ENCODE data around the gene MGAT3.

The MGAT3 gene

GRCh38 chr22:39459681-39460080, 2.9 kb downstream of the MGAT3 start:
- ChIA-PET CTCF (interaction anchor here (0.6 kb wide), 1 partner anchor 9 kb away, joined by 3 read pairs; no protein-coding TSS in a partner anchor), POLR2A (no interaction called here)
- Histone ChIP-seq H3K9me3 (ENCODE audit: control insufficient read depth, insufficient read depth, low read depth, low read length) (no peaks in the 10 kb centered on the region), H3K36me3 (ENCODE audit: control insufficient read depth in 2 of 2, insufficient read depth in 1 of 2, low read length in 2 of 2) (no peaks in the 10 kb centered on the region), H3K4me3 (ENCODE audit: low read depth, low read length) (no peak overlapping the region), H3K4me1 (ENCODE audit: control insufficient read depth, insufficient read depth, low read length) (peaks cover 5% of the 10 kb centered on the region; the same call in 1 of the 2 replicates), H3K27ac (ENCODE audit: extremely low read depth, low read depth, low read length) (no peak overlapping the region)
- TF ChIP-seq, protein P1, sequence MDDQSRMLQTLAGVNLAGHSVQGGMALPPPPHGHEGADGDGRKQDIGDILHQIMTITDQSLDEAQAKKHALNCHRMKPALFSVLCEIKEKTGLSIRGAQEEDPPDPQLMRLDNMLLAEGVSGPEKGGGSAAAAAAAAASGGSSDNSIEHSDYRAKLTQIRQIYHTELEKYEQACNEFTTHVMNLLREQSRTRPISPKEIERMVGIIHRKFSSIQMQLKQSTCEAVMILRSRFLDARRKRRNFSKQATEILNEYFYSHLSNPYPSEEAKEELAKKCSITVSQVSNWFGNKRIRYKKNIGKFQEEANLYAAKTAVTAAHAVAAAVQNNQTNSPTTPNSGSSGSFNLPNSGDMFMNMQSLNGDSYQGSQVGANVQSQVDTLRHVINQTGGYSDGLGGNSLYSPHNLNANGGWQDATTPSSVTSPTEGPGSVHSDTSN (CRISPR knock-in tag; IDR thresholded peaks at IDR 0.05) = no peak
- TF ChIP-seq ZNF660 (tag by site-specific recombination; IDR thresholded peaks at IDR 0.05) = no peak
- TF ChIP-seq ZNF324 (tag by site-specific recombination; IDR thresholded peaks at IDR 0.05) = no peak
- TF ChIP-seq BCL11A (tag by site-specific recombination; IDR thresholded peaks at IDR 0.05; ENCODE audit: low read depth) = no peak
- TF ChIP-seq ZNF248 (tag by site-specific recombination; IDR thresholded peaks at IDR 0.05) = no peak
- no peak for TF ChIP-seq ZBTB21 (tag by site-specific recombination; IDR thresholded peaks at IDR 0.05)

DNA sequence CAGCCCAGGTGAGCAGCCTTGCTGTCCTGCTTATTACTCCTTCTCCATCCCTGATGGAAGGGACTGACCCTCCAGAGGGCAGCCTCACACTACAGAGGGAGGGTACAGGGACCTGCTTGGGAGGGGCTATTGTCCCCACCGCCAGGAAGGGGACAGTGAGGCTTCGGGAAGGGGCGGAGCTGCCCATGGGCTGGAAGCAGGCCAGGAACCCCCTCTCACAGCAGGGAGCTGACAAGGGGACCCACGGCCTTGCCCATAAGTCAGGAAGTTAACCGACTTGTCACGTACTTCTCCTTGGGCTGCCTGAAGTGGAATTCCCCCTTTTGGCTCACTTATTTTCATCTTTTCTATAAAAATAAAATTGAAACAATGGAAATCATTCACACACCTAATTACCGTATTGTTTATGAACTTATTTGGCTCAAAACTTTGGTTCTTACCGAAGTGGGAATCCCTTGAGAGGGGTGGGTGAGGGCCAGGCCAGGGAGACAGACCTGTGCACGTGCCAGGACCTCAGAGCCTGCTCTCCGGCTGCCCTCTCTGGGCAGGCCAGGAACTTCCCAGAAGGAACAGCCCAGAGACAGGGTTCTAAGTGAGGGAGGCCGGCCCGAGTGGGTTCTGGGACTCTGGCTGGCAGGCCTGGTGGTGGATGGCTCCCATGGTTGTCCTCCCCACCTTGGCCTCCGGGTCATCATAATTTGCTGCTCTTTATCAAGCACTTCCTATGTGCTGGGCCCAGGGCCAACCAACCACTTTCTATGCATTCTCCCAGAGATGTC, 5.8 kb downstream of the MGAT3 start:
- no peak overlapping the region for H3K4me3 ChIP-seq (ENCODE audit: low read depth, low read length)
- peak; percentile 8; the same call in 1 of the 2 replicates for TF ChIP-seq SP2 (tag by site-specific recombination; IDR thresholded peaks at IDR 0.05)
- 0 out of 2 replicates have a peak, but pooled peaks have one; percentile 16 for TF ChIP-seq ZNF341 (tag by site-specific recombination; IDR thresholded peaks at IDR 0.05; ENCODE audit: low read depth)
- no peak for TF ChIP-seq ZNF394 (tag by site-specific recombination; IDR thresholded peaks at IDR 0.05; ENCODE audit: borderline replicate concordance)
- no peaks in the 10 kb centered on the region for H3K9me3 ChIP-seq (ENCODE audit: control insufficient read depth, insufficient read depth, low read depth, low read length)
- H3K36me3 ChIP-seq (ENCODE audit: control insufficient read depth in 2 of 2, insufficient read depth in 1 of 2, low read length in 2 of 2) = no peaks in the 10 kb centered on the region
- peaks cover 5% of the 10 kb centered on the region; the same call in 1 of the 2 replicates for H3K4me1 ChIP-seq (ENCODE audit: control insufficient read depth, insufficient read depth, low read length)
- POLR2A ChIA-PET = no interaction called here
- no peak overlapping the region for H3K27ac ChIP-seq (ENCODE audit: extremely low read depth, low read depth, low read length)
- CTCF ChIA-PET = interaction anchor here (0.8 to 2.3 kb wide), 3 partner anchors 31 to 71 kb away, joined by 3 to 7 read pairs (median 3); no protein-coding TSS in a partner anchor

DNA sequence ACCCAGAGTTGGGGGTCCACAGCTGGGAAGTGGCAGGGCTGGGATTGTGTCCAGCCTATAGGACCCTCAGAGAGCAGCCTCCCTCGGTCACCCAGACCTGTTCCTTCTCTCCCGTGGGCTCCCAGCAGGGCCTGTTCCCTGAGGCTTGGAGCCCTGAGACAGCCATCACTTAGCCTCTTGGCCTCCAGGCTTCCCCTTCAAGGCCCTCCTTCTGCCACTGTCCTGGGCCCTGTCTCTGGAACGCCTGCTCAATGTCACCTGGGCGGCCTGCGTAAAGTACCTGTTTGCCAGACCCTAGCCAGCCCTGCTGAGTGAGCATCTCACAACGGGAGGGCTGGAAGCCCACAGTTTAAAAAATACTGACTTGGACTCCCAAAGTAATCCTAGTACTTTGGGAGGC, 6.5 kb downstream of the MGAT3 start:
- POLR2A ChIA-PET = no interaction called here
- Histone ChIP-seq H3K36me3 (ENCODE audit: control insufficient read depth in 2 of 2, insufficient read depth in 1 of 2, low read length in 2 of 2) (no peaks in the 10 kb centered on the region), H3K9me3 (ENCODE audit: control insufficient read depth, insufficient read depth, low read depth, low read length) (no peaks in the 10 kb centered on the region), H3K4me1 (ENCODE audit: control insufficient read depth, insufficient read depth, low read length) (peaks cover 2% of the 10 kb centered on the region; the same call in 1 of the 2 replicates), H3K27ac (ENCODE audit: extremely low read depth, low read depth, low read length) (no peak overlapping the region), H3K4me3 (ENCODE audit: low read depth, low read length) (no peak overlapping the region)
- CTCF ChIA-PET = interaction anchor here (0.8 kb wide), 1 partner anchor 70 kb away, joined by 3 read pairs; no protein-coding TSS in a partner anchor
- TF ChIP-seq SETDB1 (IDR thresholded peaks at IDR 0.05; ENCODE audit: insufficient read length, low read length) = no peak
- no peak for TF ChIP-seq GLIS1 (tag by site-specific recombination; IDR thresholded peaks at IDR 0.05)
- no peak for TF ChIP-seq ZBTB1 (tag by site-specific recombination; IDR thresholded peaks at IDR 0.05)
- no peak for TF ChIP-seq FEZF1 (tag by site-specific recombination; IDR thresholded peaks at IDR 0.05)
- no peak for TF ChIP-seq ZNF555 (tag by site-specific recombination; conservative IDR thresholded peaks at IDR 0.05)
- TF ChIP-seq ZNF658 (tag by site-specific recombination; IDR thresholded peaks at IDR 0.05) = no peak
- TF ChIP-seq ZNF16 (tag by site-specific recombination; IDR thresholded peaks at IDR 0.05; ENCODE audit: low read depth) = no peak
- no peak for TF ChIP-seq ZNF449 (tag by site-specific recombination; IDR thresholded peaks at IDR 0.05)
- no peak for TF ChIP-seq ZBTB49 (tag by site-specific recombination; IDR thresholded peaks at IDR 0.05; ENCODE audit: low read depth)
- no peak for TF ChIP-seq ZNF354C (tag by site-specific recombination; IDR thresholded peaks at IDR 0.05; ENCODE audit: borderline replicate concordance, low read depth)
- no peak for TF ChIP-seq ZSCAN16 (tag by site-specific recombination; IDR thresholded peaks at IDR 0.05)
